MM.1S (cell line): ENCODE data around the gene PLXDC2.
A peak's percentile ranks its signal among the peaks of the same experiment; 100 is the strongest.

Experiments
- DNase-seq: peaks from one replicate; pipeline ENCODE4 v3.0.0-alpha.2; 2015
- H2AFZ ChIP-seq: fragments of 300-600 bp; sonication (generic); 2 replicates; pipeline ENCODE4 v1.6.0; 2016; ENCODE audit warnings: antibody characterized with exemption, low read length
- H3F3A ChIP-seq: fragments of 300-600 bp; sonication (generic); 2 replicates; pipeline ENCODE4 v1.6.1; 2016; ENCODE audit warnings: mild to moderate bottlenecking, antibody characterized with exemption, low read length, moderate library complexity, mixed read lengths; ENCODE audit not compliant: insufficient read depth
- H3K27ac ChIP-seq: fragments of 300-600 bp; sonication (generic); 2 replicates; pipeline ENCODE4 v1.5.1; 2016; ENCODE audit warnings: mild to moderate bottlenecking, low read length
- H3K27me3 ChIP-seq: fragments of 300-600 bp; sonication (generic); replicated peaks from 2 replicates; pipeline ENCODE4 v1.6.0; 2016; ENCODE audit warnings: low read length; ENCODE audit not compliant: insufficient read depth
- H3K36me3 ChIP-seq: fragments of 300-600 bp; sonication (generic); replicated peaks from 2 replicates; pipeline ENCODE4 v1.6.1; 2016; ENCODE audit warnings: mild to moderate bottlenecking, low read length, mixed read lengths; ENCODE audit not compliant: insufficient read depth
- H3K4me1 ChIP-seq: fragments of 300-600 bp; sonication (generic); 2 replicates; pipeline ENCODE4 v1.6.1; 2016; ENCODE audit warnings: low read length, mixed read lengths
- H3K4me2 ChIP-seq: fragments of 300-600 bp; sonication (generic); 2 replicates; pipeline ENCODE4 v1.6.0; 2016; ENCODE audit warnings: low read depth, low read length
- H3K4me3 ChIP-seq: fragments of 300-600 bp; sonication (generic); 2 replicates; pipeline ENCODE4 v1.5.1; 2016; ENCODE audit warnings: low read length, mixed read lengths
- H3K79me2 ChIP-seq: fragments of 300-600 bp; sonication (generic); 2 replicates; pipeline ENCODE4 v1.6.1; 2016; ENCODE audit warnings: mixed run types, low read length, mixed read lengths
- H3K9ac ChIP-seq: fragments of 300-600 bp; sonication (generic); 2 replicates; pipeline ENCODE4 v1.6.1; 2016; ENCODE audit warnings: low read length, mixed read lengths
- H3K9me2 ChIP-seq: fragments of 300-600 bp; sonication (generic); replicated peaks from 2 replicates; pipeline ENCODE4 v1.6.1; 2016; ENCODE audit warnings: mild to moderate bottlenecking, low read length, mixed read lengths; ENCODE audit not compliant: insufficient read depth
- H3K9me3 ChIP-seq: fragments of 300-600 bp; sonication (generic); replicated peaks from 2 replicates; pipeline ENCODE4 v1.6.1; 2016; ENCODE audit warnings: mild to moderate bottlenecking, low read length, mixed read lengths; ENCODE audit not compliant: insufficient read depth
- H4K20me1 ChIP-seq: fragments of 300-600 bp; sonication (generic); 2 replicates; pipeline ENCODE4 v1.6.1; 2016; ENCODE audit warnings: mild to moderate bottlenecking, low read length, moderate library complexity, mixed read lengths; ENCODE audit not compliant: insufficient read depth
- CTCF ChIP-seq: fragments of 300-600 bp; sonication (generic); IDR thresholded peaks from 2 replicates; pipeline ENCODE4 v1.5.1; 2016; ENCODE audit warnings: antibody characterized with exemption, low read length, mixed read lengths
- EZH2 ChIP-seq: fragments of 300-600 bp; sonication (generic); optimal IDR thresholded peaks from 2 replicates; pipeline ENCODE3; 2017; ENCODE audit warnings: low read depth, mild to moderate bottlenecking, antibody characterized with exemption, low read length, mixed read lengths
- EZH2phosphoT487 ChIP-seq: fragments of 300-600 bp; sonication (generic); IDR thresholded peaks from 2 replicates; pipeline ENCODE4 v1.6.1; 2018; ENCODE audit warnings: antibody characterized with exemption, low read length

PLXDC2 gene

GRCh38 chr10:19783721-19784120 lies 32.5 kb upstream of the PLXDC2 start:
- no peak overlapping the region for H3K9ac ChIP-seq
- H4K20me1 ChIP-seq: no peaks in the 10 kb centered on the region
- H3K9me2 ChIP-seq: no peaks in the 10 kb centered on the region
- H3K79me2 ChIP-seq: no peaks in the 10 kb centered on the region
- no peak overlapping the region for H3K4me3 ChIP-seq
- no peak for DNase-seq
- no peak overlapping the region for H3K27ac ChIP-seq
- no peaks in the 10 kb centered on the region for H3K4me1 ChIP-seq
- no peak overlapping the region for H3K4me2 ChIP-seq
- TF ChIP-seq EZH2phosphoT487 (no peak), CTCF (no peak), EZH2 (no peak)
- H3K27me3 ChIP-seq: no peaks in the 10 kb centered on the region
- H3F3A ChIP-seq: no peaks in the 10 kb centered on the region
- H3K9me3 ChIP-seq: no peaks in the 10 kb centered on the region
- no peaks in the 10 kb centered on the region for H3K36me3 ChIP-seq
- no peak overlapping the region for H2AFZ ChIP-seq

- no peaks in the 10 kb centered on the region for H3K36me3 ChIP-seq
- no peaks in the 10 kb centered on the region for H3K4me1 ChIP-seq
- DNase-seq: no peak
- no peaks in the 10 kb centered on the region for H3K9me3 ChIP-seq
- no peaks in the 10 kb centered on the region for H3K9me2 ChIP-seq
- no peak overlapping the region for H2AFZ ChIP-seq
- no peak overlapping the region for H3K9ac ChIP-seq
- no peaks in the 10 kb centered on the region for H3K79me2 ChIP-seq
- H4K20me1 ChIP-seq: no peaks in the 10 kb centered on the region
- no peak overlapping the region for H3K4me3 ChIP-seq
- H3K4me2 ChIP-seq: no peak overlapping the region
- TF ChIP-seq CTCF: no peak
- TF ChIP-seq EZH2phosphoT487: no peak
- TF ChIP-seq EZH2: no peak
- H3K27me3 ChIP-seq: no peaks in the 10 kb centered on the region
- H3K27ac ChIP-seq: no peak overlapping the region
- no peaks in the 10 kb centered on the region for H3F3A ChIP-seq
Observed at GRCh38 chr10:19785366-19785765, 30.9 kb upstream of the PLXDC2 start.

- H3K4me2 ChIP-seq: no peak overlapping the region
- H3K4me1 ChIP-seq: no peaks in the 10 kb centered on the region
- no peaks in the 10 kb centered on the region for H3K79me2 ChIP-seq
- no peak overlapping the region for H3K9ac ChIP-seq
- peak; percentile 52 for DNase-seq
- no peak overlapping the region for H3K27ac ChIP-seq
- TF ChIP-seq EZH2phosphoT487 (no peak), CTCF (peak; percentile 90)
- no peaks in the 10 kb centered on the region for H4K20me1 ChIP-seq
- H3K9me3 ChIP-seq: no peaks in the 10 kb centered on the region
- no peaks in the 10 kb centered on the region for H3K27me3 ChIP-seq
- H3K9me2 ChIP-seq: no peaks in the 10 kb centered on the region
- no peaks in the 10 kb centered on the region for H3K36me3 ChIP-seq
- H3K4me3 ChIP-seq: no peak overlapping the region
- H2AFZ ChIP-seq: no peak overlapping the region
- no peaks in the 10 kb centered on the region for H3F3A ChIP-seq
Observed at GRCh38 chr10:19788075-19788686, 28.1 kb upstream of the PLXDC2 start.
